CD4-positive, alpha-beta T cell treated with Interleukin-15 for 4 hours (primary cell): Measurements from ENCODE around the gene LMO1.

ENCODE experiments used
- DNase-seq: peaks from one replicate; pipeline ENCODE4 v3.0.0-alpha.2; 2020; ENCODE audit warnings: low spot score

LMO1 gene

DNA sequence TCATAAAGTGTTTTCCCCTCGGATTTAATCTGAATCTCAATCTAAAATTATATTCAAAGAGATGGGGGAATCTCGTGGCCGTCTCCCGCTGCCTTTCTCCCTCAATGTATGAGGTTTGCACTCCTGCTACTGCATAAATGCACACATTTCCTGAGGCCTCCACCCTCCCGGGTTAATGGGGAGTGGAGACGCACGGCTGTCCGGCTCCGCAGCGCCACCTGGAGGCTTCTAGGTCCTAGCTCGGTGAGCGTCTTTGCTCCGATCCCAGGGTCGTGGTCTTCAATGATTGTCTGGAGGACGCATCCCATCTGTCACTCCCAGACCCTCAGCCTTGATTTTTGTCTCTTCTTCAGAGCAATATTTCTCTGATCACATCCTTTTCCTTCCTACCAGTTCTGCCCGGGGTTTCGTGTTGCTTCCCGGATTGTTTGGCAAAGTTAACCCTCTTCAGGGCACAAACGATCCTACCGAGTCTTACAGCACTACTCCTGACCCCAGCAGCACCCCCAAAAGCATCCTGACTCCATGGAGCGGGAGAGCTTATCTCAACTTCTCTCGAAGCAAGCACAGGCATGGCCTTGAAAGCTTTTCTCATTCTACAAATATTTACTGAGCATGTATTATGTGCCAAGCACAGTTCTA lies at the start of gene LMO1:
TSS of gene LMO1 (minus strand) at position 110 of the 642 bp plus-strand sequence. CDS start 516 bp downstream, outside the sequence.
- peak; percentile 61 for DNase-seq

DNA sequence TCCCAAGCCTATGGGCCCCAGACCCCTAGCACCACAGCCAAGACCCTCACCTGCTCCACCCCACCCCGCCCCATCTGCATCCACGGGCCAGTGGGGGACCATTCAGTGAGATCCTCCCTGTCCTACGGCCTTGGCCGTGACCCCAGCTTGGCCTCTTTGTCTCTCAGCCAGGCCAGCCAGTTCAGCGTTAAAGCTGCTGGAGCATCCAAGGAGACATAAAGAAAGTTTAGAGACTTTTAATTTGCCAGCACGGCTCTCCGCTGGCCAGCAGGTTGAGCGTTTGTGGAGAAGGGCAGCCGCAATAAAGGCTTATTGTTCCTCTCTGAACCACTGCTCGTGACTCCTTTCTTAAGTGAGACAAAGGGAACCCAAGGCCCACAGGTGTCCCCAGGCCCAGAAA lies 49.3 kb upstream of the LMO1 start:
- no peak for DNase-seq

DNA sequence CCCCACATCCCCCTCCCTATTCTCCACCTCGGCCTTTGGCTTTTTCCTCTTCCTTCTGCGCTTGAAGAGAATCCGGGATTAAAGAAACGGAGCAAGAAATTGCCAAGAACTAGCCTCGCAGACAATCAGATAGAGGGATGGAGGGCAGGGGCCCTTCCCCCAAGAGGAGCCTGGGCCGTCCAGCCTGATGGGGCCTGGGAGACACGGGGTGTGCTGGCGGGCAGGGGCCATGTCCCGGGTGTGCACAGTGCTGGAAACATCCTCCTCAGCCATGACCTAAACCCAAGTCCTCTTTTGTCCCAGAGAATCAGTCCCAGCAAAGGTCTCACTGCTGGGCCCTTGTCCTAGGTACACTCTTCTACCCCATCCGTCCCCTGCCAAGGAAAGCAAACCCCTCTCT lies 47.7 kb upstream of the LMO1 start:
- DNase-seq: no peak

DNA sequence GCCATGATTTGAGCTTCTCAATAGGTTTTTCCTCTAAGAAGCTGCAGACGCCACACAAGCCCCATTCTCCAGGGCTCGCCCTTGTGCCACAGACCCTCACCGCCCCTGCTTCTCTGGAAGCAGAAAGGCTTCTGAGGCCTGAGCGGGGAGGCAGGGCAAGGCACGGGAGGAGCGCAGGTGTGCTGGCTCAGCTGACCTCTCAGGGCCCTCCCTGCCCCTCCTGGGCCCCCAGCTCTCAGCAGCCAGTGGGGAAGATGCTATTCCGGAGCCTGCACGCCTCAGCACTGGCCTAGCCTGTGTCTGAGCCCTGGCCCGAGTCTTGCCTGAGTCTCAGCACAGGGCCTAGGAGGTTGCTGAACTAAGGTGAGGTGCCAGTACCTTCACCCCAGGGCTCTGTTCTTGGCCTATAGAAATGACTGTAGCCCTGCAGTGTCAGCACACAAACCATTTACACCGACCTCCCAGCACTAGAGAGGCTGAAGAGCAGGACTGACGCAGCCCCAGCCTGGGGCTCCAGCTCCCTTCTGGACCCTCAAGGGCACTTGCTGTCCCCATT lies 47.1 kb upstream of the LMO1 start:
- DNase-seq: no peak

DNA sequence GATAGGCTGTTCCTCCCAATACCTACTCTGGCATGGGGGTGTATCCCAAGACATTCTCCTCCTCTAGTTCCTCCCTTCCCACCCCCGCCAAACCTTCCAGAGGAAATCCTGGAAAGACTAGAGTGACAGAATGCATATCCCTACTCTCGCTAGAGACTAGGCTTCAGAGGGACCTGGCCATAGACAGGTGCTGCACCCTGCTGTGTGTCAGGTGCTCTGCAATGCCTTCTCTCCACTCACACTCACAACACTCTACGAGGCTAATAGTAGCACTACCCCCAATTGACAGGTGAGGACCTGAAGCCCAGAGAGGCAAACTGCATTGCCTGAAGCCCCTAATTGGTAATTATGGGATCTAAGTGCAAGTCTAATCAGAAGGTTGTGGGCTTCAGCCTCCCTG lies 46.2 kb upstream of the LMO1 start:
- no peak for DNase-seq

DNA sequence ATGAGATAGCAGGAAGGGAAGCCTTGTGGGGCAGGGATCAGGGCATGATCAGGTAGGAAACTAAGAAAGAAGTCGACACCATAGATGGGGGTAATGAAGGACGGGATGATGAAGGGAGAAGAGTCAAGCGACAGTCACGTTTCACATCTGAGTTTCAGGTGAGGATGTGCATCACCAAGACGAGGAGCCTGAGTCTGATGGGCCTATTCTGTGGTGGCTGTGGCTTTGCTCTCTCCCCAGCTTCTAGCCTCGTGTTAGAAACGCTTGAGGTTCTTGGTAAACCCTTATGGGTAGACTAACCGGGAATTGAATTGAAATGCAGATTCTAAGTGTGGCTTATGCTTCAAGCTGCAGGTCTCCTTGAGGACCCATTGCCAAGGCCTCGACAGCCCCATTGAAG lies 45.6 kb upstream of the LMO1 start:
- no peak for DNase-seq

DNA sequence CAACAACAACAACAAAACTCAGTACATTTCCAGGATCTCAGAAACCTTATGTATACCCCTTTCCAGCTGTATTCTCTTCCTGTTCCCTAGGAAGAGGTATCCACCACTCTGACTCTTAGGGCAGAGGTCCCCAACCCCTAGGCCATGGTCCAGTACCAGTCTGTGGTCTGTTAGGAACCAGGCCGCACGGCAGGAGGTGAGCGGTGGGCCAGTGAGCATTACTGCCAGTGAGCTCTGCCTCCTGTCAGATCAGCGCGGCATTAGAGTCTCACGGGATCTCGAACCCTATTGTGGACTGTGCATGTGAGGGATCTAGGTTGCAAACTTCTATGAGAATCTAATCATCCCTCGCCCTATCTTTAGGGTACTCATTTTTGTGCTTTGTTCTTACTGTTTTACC lies 43.9 kb upstream of the LMO1 start:
- DNase-seq: no peak

DNA sequence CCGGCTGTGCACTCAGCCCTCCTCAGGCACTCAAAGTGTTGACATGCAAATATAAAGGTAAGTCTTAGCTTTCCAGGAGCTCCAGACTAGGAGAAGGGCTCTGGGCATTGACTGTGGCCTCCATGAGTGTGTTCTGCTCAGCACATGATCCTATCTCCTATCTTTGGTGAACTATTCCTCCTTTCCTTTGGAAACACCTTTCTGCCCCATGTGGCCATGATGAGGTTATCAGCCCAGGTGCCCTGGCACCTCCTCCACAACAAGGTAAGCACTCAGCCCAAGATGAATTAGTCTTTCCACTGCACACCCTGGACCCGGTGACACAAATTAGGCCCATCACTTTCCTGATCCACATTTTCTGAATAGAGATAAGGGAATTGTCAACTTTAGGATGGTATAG lies 37.9 kb upstream of the LMO1 start:
- DNase-seq: no peak

DNA sequence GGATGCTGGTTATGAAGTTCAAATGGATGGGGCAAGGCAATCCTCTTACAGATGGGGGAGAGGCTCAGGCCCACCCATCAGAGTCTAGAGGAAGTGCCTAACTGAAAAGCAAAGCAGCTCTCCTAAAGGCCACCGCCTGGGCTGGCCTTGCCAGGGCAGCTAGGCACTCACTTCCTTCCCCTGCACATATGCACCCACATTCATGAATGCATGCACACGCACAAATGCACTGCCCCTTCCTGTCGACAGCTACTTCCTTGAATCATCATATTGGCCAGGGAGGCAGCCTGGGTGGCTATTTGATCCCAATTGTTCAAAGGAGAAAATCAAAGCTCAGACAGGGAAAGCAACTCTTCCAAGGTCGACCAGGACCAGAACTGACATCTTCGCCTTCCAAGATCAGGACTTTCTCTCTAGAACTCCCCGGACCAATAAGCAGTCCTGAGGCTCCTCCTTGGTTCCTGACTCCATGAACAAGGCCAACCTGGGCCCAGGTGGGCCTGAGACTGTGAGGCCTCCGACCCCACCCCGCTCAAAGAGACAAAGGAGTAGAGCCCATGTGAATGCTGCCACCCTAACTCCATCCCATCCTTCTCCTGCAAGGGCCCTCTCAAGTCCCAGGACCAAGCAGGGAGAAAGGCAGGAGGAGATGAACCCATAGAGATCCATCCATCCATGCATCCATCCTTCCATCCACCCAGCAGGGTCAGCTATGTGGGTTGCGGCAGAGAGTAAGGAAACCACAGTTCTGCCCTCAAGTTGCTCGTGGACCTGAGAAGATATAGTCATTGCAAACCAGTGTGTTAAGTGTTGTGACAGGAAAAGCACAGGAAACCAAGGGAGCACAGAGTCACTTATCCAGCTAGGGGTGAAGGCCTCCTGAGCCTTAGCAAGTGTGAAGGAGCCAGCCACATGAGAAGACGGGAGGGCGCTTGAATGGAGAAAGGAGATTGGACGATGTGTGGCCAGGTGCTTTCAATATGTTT lies 35.4 kb upstream of the LMO1 start:
- no peak for DNase-seq

DNA sequence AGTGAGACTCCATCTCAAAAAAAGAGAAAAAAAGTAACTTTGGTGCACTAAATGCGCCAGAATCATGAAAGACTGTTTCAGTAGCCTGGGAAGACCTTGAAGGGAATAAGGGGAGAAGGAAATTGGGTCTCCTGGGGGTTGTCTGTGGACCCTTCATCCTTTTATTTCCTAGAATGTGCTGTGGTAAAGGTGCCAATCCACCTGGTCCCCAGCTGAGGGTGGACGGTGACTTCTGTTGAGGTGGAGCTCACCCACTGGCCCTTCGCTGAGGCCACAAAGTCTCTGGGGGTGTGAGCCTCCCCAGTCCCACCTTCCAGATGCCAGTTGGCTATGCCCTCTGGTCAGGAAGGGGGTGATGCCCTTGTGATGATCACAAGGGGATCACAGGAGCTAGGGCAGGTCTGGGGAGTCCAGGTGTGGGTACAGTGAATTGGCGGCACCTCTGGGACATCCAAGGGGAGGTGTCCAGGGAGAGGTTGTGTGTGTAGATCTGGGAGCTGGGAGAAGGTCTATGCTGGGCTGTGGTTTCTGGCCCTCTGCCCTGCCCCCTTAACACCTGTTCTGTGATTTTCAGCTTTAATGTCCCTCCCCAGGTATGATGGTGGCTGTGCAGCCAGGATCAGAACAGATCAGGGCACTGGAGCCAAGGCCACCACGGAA lies 34.2 kb upstream of the LMO1 start:
- no peak for DNase-seq

DNA sequence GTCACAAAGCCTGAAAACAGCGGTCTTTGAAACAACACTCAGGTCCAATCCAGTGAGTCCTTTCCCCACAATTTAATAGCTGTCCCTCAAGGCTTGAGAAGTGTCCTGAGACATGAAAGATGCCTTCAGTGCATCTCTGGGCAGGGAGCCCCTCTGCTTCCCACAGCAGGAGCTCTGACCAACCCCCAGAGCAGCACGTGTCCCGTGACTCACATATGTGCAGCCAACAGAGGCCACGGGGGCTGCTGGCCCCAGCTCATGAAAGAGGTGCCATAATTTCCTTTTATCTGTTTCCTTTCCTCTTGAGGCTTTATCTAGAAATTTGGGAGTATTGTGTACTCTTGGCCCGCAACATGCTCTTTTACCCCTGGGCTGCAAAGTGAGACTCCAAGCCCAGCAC lies 33.2 kb upstream of the LMO1 start:
- no peak for DNase-seq

DNA sequence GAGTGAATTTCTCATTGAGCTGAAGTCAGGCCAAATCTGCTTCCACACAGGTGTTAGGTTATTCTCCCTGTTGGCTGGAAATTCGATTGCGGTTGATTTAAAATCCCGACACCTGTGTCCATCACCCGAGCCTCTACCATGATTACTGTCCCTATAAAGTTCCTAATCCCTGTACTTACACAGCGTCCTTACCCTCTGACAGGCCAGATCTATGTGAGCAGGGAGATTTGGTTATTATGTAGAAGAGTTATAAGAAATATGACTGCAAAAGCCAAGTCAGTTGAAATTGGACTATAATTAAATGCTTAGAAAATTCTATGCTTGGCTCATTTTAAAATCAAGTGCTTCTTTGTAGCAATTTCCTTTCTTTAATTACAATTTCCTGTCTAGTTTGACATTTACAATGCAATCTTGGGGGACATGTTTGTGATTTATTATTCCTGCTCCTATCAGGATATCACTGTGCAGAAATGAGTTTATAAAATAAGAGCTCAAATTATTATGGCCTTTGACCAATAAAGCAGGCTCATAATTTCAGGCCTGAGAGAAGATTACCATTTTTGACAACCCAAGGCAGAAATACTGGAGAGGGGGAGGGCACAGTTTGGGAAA lies 32.5 kb upstream of the LMO1 start:
- no peak for DNase-seq

DNA sequence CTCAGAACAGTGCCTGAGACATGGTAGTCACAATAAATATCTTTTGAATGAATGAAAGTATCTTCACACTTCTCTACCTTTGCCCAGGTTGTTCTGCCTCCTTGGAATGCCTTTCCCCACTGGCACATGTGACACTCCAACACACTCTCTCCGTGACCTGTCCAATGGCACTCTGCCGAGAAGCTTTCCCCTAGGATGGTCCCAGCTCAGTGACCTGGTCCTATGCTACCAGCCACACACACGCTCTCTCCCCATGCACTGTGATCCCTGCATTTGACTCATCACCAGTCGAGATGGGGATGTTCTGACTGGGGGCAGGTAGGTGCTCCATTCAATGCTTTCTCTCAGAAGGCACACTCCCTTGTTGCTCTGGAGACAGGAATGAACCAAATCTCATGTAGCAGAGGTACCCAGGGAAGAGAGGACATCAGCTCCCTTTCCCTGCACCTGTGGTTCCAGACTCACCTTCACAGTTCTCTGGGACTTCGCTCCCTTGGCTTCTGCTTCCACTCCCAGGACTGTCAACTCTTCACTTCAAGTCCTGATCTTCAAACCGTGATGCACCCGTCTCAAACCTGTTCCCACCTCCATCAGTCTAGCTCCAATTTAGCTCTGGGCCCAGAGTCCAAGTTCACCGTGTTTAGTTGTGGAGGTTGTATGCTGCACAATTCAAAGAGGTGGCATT lies 30.7 kb upstream of the LMO1 start:
- no peak for DNase-seq

DNA sequence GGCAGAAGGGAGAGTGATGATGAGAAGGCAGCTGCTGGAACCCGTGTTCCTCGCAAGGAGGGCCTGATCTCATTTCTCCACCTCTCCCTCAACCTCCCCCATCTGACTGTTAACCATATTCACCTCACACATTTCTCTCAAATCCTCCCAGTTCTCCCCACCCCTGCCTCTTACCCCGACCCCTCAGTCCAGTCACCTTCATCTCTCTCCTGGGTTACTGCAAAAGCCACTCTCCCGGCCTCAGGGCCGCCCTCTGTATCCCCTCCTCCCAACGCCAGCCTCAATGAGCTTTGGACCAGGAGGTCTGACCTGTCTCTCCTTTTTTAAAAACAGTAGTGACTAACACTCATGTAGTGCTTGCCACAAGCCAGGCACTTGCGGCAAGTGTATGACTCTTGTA lies 29.5 kb upstream of the LMO1 start:
- no peak for DNase-seq

DNA sequence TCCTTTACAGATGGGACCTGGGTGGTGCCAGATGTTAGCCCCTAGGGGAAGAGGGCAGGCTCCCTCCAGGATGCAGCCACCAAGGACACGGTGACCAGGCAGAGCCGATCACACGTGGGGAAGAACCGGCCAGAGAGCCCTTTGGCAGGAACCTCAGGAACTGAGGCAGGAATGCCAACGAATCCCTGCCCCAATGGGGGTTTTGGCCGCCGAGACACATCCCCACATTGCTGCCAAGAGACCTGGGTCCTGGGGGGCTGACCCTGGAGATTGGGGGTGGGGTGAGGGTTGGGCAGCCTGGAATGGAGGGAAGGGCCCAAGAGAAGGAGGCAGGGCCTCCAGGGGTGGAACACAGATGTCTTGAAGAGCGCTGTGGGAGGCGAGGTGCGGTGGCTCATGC lies 28.7 kb upstream of the LMO1 start:
- DNase-seq: no peak

DNA sequence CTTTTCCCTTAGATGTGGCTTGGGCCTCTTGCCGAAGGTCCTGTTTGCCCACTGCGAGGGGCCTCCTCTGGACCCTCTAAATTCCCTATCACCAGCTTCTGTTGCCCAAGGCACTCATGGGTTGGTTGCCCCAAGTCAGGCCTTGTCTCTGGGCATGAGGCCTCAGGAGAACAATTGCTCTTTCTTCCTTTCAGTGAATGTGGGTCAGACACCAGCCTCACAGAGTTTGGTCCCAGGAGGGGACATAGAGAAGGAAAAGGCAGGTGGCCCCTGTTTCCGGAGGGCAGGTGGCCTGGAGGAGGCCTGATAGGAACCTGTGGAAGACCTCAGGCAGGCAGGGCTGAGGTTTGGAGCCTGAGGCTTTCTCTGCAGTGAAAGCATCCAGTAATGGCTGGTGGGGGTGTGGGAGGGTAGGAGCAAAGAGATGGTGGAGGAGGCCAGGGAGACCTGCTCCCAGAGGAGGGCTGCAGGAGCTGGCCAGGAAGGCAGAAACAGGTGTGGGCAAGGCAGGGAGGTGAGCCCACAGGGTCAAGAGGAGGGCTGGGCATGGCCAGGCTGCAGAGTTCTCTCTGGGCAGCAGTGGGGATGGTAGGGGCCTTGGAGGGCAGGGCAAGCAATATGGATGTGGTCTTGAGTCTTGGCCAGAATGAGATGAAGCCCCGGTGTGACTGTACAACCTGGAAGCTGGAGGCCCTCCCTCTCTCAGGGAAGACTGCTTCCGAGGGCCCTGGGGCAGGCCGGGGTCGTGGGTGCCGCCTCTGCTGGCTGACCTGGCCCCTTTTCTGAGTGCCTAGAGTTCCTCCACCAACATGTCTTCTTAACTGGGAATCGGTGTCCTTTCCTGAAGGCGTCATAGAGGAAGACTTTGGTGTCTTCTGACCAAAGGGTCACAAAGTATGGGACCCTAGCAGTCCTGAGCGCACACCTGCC lies 28.0 kb upstream of the LMO1 start:
- no peak for DNase-seq

DNA sequence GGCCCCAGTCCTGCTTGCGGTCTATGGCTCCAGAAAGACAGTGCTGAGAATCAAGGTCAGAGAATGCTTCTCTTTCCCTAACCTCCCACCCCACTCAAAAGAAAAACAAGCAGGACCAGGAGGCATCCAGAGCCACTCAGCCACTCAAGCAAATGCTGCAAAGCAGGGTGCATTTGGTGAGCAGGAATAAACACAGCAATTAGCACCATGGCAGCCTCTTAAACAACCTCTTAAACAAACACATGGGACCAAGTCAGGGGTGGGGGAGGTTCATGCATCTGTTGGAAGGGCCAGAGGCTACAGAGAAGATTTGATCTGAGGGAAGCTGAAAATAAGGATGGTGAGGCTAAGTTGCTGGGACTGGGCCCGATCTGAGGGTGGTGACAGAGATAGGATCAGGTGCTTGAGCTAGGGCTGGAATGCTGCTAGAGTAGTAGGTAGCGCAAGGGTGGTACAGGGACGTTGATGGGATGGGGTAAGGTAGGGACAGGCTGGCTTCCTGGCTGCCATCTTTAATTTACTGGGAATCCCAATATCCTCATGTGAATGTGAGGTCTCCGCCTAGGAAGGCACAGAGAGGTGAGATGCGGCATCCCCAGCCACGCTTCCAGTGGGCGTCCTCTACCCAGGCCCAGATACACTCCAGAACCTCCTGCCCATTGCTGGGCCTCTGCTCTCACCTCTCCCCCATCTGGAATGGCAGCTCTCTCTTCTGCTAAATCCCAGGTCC lies 26.6 kb upstream of the LMO1 start:
- DNase-seq: no peak

DNA sequence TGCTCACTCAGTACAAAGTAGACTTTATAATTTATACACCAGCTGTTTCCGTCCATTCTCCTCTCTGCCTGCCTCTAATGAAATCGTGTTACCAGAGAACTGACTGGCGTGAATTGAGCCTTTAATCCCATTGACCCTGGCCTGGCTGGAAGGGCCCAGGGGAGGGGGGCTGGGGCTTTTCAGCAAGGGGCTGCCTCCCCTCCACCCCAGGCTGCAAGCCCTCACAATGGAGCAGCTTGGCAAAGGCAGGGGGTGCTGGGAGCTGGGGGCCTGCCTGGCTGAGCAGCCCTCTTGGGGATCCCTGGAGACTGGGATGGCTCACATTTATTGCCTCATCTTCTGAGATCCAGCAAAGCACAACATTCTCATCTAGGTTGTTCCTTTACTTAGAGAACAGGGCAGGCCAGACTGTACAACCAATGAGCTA lies 25.8 kb upstream of the LMO1 start:
- no peak for DNase-seq

DNA sequence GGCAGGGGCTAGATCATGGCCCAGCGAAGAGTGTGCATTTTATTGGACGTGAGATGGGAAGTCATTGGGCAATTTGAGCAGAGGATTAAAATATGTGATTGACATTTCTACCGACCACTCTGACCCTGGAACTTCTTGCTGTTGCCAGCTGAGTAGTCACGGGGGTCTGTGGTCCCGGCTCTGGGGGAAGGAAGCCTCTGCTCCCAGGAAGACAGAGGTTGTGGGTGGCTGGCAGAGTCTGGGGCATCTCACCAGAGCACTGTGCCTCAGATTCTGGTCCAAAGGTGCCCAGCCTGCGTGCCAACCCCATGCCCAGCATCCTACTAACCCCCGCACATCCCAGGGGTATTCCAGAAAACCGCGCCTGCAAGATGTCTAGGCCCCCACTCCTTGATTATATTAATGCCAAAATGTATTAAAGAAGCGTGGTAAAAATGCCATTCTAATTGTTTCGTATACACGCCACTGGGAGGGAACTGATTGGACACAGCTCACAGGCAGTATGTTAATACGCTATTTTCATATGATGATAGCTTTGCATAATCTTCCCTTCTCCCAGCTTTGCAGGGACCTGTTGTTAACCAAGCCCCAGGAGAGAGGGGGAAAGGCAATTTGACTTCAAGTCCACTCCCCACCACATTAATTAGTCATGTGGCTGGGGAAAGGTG lies 25.3 kb upstream of the LMO1 start:
- DNase-seq: no peak
